Stimulated activated CD8-positive, alpha-beta memory T cell treated with anti-CD3 and anti-CD28 coated beads, Interleukin-12 subunit alpha, Interleukin-12 subunit beta, amount 100 ng/mL, for 24 hours (primary cell): Measurements from ENCODE around the gene DUSP7.
A peak's percentile ranks its signal among the peaks of the same experiment; 100 is the strongest.

Source experiments
- DNase-seq: peaks from one replicate; pipeline ENCODE4 v3.0.0-alpha.2; 2020; ENCODE audit errors: extremely low read depth

DUSP7 gene, protein sequence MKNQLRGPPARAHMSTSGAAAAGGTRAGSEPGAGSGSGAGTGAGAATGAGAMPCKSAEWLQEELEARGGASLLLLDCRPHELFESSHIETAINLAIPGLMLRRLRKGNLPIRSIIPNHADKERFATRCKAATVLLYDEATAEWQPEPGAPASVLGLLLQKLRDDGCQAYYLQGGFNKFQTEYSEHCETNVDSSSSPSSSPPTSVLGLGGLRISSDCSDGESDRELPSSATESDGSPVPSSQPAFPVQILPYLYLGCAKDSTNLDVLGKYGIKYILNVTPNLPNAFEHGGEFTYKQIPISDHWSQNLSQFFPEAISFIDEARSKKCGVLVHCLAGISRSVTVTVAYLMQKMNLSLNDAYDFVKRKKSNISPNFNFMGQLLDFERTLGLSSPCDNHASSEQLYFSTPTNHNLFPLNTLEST

DNA sequence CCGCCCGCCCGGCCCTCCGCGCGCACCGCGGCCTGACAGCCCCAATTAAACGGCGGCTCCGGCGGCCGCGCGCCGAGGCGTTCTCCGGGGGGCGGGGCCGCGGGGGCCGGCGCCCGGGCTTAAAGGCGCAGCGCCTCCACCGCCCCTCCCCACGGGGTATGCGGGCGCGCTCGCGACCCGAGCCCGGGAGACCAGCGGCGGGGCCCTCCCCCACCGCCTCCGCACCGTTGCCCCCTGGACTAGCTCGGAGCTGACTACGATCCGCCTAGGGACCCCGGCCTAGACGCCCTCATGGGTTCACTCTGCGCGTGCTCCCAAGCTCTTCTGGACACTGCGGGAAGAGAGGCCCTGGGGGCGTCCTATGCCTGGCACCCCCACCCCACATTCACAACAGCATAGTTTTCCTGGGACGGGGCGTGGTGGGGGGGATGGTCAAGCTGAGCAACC is at the start of gene DUSP7:
Gene DUSP7, minus strand, starts transcription at position 51 of the 447 bp plus-strand sequence. CDS start 205 bp downstream, outside the sequence.
- peak; percentile 55 for DNase-seq

DNA sequence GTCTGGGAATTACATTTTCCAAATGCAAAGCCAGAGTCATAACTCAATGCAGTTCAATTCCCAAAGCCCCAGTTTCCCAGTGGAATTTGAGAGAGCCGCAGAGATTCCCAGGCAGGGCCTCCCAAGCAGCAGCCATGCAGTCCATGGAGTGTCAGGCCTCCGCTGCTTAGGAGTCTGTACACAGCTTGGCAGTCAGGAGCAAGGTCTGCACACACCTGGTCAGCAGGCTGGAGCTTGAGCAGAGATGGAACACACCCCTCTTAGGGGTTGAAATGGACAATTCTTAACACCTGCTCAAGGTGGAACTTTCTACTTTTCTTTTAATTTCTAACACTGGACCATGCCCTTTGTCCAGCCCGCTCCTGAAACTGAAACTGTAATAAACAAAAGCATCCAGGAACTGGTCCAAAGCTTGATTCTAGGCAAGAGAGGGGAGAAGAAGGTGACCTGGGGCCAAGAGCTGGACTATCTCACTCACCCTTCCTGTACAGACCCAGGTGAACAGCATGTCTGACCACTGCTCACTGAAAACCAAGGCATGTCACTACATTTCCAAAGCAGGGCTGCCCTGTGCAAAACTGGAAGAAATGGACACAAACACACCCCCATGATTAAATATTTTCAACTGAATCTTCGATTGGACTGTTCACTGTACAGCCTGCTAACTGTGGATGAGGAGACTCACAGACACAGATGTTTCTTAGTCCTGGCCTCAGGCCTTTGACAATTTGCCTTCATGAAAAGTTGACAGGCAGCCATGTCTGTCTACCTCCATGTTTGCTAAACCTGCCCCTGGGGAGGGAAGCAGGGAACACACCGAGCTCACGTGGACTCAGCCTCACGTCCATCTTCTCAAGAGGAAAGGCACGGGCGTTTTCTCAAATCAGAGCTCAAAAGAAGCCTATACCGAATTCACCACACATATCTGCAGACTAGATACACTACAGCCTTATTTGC is 48.6 kb upstream of the DUSP7 start:
- DNase-seq = no peak

DNA sequence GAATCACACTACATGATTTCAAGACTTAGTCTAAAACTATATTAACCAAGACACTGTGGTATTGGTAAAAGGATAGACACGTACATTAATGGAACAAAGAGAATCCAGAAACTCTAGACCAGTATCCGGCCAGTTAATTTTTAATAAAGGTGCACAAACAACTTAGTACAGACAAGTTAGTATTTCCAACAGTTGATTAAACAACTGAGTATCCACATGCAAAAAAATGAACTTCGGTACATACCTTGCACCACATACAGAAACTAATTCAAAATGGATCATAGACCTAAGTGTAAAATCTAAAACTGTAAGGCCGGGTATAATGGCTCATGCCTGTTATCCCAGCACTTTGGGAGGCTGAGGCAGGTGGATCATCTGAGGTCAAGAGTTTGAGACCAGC is 46.6 kb upstream of the DUSP7 start:
- DNase-seq = no peak

DNA sequence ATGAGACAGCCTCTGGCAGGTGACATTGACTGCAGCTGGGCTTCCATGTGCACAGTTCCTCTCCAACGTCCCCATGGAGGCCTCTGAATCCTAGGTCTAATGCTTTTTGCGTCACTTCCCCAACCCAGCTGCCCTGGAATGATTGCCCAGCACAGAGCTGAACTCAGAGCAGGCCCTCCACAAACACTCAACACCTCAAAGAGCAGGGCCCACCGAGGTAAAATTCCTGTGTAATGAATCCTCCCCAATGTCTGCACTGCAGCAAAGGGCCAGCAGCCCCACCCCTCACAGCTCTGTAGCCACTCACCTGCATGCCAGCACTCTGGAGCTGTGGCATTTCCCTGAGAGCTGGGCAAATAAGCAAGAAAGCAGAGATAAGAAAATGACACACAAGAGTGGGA is 42.6 kb upstream of the DUSP7 start:
- DNase-seq = no peak

DNA sequence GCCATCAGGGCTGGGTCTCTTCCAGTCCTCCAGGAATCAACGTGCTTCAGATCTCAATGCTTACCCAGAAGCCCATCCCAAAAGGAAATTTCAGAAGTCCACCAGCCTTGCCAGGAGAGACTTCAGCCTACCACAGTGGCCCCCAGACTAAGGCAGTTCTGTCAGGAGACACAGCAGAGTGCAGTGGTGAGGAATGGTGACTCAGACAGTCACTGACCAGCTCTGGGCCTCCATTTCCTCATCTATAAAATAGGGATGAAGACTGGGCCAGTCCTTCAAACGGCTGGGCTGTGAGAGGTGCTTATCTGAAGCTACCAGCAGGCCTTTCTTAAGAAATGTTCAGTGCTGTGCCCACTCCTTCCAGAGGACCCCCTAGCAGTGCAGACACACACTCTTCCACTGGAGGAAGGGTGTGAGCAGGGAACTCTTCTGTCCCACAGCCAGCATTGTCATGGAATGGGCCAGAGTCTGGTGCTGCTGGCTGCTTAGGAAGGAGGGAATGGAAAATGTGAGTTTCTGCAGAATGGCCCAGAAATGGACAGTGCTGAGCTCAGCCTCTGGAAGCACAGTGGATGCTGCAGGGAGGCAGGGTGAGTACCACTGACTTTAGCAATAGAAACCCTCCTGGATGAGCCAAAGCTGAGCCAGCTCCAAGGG is 41.6 kb upstream of the DUSP7 start:
- no peak for DNase-seq

DNA sequence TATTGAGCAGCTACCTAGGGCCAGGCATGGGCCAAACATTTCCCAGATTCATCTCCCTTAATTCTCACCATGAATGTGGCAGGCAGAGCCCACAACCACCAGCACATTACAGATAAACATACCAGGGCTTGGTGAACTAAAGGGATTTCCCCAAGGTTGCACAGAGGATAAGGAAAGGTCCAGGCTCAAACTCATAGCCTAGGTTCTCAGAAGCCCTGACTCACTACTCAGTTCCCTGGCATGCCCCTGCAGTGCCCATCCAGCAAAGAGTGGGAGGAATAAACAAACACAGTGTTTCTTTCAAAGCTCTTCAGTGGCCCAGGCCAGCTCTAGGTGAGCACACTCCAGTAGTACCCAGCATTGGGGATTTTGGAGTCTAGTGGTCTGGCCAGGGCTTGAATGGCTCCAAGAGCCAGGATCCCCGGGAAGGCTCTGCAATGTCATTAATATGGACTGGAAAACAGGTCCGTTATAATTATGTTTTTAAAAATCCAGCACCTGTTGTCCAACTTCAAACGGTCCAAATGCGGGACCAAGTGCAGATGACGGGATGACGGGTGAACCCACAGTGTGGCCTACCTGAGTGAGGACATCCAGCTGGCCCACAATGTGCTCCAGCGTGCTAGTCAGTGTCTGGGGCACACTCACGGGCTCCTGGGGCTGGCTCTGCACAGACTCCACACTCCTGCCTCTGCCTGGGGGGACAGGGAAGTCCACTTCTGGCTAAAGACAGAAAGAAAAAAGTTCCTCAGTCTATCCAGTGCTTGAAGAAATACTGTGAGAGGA is 39.8 kb upstream of the DUSP7 start:
- no peak for DNase-seq

DNA sequence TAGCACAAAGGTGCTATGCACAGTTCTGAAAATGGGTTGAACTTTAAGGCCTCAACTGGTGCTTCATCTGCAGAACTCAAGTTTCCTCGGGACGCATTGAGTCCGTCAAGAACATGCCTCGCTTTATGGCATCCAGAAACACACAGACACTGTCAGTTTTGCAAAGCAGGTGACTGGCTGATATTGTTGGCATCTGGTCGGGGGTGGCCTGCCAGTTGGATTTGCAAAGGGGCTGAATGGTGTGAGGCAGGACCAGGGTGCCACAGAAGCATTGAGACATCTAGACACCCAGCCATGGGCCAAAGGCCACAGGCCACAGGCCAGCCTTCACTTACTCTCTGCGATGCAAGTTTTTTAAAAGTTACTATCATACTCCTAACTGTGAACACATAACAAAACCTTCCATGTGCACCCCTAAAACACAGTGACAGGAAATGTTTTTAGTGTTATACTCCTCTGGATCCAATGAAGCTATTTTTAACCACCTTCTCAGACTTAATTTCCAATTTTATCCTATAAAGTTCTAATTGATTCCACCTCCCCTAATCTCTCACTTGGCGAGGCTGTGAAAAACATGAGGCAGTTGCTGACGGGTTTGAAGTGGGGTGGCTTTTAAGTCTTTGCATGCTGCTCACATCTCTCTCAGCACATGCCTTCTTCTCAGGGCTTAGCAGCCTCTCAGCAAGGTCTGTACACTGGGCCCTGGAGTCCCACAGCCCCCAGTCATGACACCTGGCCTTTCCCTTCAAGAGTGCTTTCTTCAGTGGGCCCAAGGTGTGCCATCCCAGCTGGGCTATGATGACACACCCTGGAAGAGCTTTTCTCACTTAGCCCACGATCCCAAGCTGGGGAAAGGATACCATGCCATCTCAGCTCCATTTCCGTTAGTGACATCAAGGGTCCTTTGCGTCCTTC is 38.5 kb upstream of the DUSP7 start:
- no peak for DNase-seq

DNA sequence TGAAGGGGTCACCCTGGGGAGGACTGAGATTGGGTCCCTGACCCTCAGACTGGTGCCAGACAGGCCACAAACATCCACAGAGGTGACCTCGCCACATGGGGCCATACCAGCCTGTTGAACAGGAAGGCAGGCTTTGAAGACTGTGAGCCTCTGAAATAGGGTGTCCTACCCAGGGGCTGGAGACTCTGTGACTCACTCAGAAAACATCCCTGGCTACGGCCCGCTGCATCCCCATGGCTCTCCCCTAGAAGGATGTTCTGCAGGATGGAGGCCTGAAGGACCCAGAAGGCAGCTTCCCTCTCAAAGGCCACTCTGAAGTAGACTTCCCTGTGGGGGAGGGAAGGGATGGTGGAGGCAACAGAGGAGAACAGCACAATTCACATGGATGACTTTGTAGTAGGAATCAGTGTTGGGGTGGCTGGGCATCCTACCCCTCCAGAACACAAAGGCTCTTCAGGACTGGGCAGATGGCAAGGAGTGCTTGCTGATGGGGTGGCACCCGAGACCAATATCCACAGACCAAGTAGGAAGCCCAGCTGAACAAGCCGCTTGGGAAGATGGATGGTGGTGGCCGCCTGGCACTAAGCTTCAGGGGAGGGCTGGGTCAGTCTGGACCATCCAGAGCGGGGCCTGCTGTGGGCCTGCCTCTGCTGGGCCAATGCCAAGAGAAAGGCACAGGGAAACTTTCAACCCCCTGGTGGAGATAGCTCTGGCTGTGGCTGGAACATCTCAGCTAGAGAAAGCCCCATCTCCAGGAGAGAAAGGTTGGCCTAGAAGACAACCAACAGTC is 37.6 kb upstream of the DUSP7 start:
- no peak for DNase-seq

DNA sequence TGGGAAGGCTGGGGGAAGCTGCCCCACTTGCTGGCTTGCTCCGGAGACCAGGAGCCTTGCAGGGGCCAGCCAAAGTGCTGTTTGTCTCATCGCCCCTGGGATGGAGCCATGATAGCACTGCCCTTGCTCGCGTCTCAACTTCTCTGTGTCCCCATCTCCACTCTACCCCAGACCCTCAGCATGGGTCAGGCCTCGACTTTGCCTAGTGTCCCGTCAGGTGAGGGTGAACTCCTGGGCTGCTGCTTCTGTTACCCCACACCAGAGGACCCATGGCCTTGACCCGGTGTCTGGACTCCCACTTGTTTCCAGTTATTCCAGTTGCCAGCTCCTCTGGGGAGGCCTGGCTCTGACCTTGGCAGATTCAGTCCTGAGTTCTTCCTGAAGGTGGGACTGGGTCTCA is 36.5 kb upstream of the DUSP7 start:
- DNase-seq = no peak

DNA sequence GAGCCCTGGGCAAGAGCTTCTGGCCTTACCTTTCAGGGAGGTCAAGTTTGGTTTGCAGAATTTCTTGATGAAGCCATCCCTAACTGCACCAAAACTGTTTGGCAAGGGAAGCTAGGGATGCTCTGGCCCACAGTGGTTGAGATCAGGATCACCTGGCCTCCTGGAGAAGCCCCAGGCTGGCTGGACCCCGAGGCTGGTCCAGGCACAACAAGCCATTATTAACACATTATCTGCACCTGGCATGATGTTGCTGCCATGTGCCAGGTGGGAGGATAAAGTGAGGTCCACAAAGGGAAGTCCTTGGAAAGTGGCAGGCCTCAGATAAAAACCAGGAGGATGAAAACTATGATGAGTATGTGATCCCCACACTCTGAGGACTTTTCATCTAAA is 35.9 kb upstream of the DUSP7 start:
- no peak for DNase-seq

DNA sequence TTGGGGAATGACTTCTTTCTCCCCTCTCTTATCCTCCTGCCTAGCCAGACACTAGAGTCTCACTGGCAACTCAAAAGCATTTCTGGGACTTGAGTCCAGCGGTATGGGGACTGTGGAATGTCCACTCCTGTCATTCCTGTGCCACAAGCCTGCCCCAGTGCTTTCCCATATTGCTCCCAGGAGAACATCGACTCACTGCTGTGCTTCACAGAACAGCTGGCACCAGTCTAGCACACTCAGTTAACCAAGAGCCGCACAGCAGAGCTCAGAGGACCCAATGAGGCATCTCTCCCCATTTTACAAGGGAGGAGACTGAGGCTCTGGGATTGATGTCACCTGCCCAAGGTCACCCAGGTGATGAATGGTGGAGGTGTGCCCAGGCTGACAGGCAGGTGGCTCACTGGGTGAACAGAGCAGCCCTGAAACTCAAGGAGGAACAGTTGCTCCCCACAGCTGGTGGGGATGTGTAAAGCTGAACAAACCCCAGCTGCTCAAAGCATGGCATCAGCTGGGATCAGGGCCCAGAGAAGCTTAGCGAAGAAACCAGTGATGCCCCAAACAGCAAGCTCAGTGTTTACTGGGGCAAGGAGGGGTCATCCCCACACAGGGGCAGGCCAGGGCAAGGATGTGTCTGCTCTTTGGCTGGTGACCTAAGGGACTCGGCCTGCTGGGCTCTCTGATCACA is 35.4 kb upstream of the DUSP7 start:
- no peak for DNase-seq

DNA sequence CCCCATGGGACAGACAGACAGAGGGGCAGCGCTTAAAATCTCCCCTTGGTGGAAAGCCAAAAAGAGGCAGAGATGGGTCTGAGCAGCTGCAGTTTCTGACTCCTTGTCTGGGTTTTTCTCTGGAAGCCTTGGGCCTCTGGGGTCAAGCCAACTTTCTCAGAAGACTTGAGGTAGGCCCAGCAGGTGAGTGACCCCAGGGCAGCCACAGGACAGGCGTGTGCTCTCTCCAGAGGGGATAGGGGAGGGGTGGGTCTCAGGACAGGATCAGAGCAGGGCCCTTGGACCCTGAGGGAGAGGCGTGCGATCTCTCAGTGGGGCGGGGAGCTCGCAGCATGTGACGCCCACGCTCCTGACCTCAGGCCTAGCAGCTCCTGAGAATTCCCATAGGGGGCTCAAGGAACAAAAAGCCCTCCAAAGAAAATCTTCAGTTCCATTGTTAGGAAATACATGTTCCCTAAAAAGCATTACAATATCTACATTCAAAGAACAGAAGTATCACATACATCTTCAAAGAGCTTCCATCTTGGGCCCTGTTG is 34.6 kb upstream of the DUSP7 start:
- DNase-seq = no peak

DNA sequence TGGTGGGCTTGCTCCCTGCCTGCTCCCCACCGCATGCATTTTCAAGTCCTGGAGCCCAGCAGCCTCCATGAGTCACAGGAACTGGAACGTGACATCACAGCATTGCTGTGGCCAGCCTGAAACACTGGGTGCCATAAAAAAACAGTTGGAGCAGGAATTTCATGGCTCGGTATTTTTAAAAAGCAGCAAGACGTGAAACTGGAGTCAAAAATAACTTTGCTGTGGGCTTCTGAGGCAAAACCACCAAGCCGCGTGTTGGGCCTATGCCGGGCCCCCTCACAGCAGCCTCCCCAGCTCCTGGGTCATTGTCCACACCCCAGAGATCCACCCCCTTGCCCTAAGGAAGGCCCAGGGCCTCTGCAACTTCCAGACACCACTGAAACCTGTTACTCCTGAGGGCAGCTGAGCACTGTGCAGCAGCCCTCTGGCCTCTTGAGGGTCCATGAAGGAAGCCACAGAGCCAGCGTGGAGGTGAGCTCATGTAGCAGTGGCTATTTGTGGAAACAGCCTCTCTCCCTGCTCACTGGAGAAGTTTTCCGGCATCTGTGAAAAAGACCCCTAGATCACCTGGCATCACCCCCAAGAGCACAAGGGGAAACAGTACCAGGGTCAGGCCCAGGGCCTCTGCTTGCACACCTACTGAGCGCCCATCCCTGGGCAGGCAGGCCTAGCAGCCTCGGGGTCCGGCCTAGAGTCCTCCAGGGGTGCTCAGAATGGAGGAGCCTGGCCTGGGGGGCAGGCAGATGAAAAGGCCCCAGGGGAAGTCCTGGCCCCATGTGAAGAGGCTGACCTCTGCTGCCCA is 34.0 kb upstream of the DUSP7 start:
- no peak for DNase-seq

DNA sequence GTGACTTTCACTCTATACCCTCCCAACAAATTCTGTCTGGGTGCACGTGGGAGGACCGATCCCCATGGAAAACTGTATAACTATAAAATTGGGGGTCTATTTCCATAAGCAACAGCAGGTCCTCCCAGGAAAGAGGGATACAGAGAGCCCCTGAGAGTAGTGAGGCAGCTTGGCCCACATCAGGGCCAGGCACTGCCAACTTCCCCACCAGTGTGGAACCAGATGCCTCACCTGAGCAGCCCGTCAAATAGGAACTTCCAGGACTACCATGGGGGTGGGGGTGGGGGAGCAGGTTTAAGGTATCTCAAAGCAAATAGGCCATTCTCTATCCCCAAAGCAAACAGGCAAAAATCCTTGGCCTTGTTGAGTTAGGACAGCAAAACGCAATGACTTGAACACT is 33.3 kb upstream of the DUSP7 start:
- DNase-seq = no peak

DNA sequence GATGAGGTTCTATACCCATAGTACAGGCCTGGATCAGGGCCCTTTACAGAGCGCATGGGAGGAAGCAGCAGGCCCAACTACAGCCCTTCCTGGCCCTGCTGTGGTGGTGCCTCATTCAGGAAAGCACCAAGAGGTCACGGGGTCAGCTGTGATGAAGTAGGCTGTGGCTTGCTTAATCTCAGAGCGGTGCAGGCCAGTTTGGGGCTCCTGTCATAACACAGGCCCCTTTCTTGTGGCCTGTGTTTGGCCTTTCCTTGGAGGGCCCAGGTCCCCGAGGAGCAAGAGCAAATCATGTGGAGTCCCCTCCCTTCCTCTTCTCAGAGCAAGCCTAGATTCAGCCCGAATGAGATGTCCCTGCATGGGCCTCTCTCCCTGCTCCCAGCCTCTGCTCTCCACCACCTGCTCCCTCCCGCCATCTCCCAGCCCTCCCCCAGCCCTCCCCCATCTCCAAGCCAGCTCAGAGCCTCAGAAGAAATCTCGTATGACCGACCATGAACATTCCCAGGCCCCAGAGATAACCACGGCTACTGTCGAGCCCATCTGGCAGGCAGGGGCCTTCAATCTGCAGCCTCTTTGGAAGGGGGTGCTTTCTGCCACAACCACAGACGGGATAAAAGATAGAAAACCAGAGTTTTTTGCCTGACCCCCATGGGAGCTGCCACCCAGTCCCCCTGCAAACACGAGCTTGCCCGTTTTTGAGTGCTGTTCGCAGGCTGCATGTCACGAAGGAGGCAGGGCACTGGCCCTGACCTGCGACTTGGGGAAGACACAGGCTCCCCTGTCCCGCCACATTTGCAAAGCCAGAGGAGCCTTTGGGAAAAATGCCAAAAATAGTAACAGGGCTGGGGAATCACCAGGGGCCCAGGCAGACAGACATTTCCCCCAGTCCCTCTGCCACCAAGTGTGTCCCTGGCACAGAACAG is 32.3 kb upstream of the DUSP7 start:
- no peak for DNase-seq

DNA sequence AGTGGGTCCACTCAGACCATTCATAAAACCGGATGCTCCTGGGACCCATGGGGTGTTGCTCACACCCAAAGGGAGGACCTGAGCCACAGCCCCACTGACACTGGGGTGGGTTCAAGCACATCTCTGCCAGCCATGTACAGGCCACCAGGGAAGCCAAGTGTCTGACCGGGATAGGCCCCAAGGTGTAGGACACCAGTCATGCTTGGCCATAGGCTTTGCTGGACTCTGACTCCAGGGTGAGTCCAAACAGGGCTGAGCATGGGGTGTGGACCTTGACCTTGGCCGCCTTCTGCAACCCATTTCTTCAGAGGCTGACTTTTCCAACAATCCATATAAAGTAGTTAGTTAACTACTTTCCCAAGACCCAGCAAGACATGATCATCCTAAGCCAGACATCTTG is 31.4 kb upstream of the DUSP7 start:
- no peak for DNase-seq
